Measurements from ENCODE around the gene GLT8D1.

The GLT8D1 gene

GRCh38 chr3:52671676-52672075 is 33.9 kb downstream of the GLT8D1 start:
- no peak for DNase-seq (ENCODE audit: low spot score)
- ChIA-PET CTCF (no interaction called here), POLR2A (ENCODE audit: low non-redundant PET) (no interaction called here)
- H3K27ac ChIP-seq: no peak overlapping the region
- TF ChIP-seq, protein P1, sequence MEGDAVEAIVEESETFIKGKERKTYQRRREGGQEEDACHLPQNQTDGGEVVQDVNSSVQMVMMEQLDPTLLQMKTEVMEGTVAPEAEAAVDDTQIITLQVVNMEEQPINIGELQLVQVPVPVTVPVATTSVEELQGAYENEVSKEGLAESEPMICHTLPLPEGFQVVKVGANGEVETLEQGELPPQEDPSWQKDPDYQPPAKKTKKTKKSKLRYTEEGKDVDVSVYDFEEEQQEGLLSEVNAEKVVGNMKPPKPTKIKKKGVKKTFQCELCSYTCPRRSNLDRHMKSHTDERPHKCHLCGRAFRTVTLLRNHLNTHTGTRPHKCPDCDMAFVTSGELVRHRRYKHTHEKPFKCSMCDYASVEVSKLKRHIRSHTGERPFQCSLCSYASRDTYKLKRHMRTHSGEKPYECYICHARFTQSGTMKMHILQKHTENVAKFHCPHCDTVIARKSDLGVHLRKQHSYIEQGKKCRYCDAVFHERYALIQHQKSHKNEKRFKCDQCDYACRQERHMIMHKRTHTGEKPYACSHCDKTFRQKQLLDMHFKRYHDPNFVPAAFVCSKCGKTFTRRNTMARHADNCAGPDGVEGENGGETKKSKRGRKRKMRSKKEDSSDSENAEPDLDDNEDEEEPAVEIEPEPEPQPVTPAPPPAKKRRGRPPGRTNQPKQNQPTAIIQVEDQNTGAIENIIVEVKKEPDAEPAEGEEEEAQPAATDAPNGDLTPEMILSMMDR (conservative IDR thresholded peaks at IDR 0.05; ENCODE audit: low read depth): no peak

GRCh38 chr3:52670621-52671521 is 34.7 kb downstream of the GLT8D1 start:
- CTCF ChIA-PET: no interaction called here
- TF ChIP-seq, protein P1 (conservative IDR thresholded peaks at IDR 0.05; ENCODE audit: low read depth): no peak
- POLR2A ChIA-PET (ENCODE audit: low non-redundant PET): no interaction called here
- H3K27ac ChIP-seq: peak overlapping the region; percentile 89
- peak; percentile 85 for DNase-seq (ENCODE audit: low spot score)

GRCh38 chr3:52663098-52663497 is 42.5 kb downstream of the GLT8D1 start:
- ChIA-PET POLR2A (ENCODE audit: low non-redundant PET) (no interaction called here), CTCF (no interaction called here)
- TF ChIP-seq, protein P1 (conservative IDR thresholded peaks at IDR 0.05; ENCODE audit: low read depth): no peak

DNA sequence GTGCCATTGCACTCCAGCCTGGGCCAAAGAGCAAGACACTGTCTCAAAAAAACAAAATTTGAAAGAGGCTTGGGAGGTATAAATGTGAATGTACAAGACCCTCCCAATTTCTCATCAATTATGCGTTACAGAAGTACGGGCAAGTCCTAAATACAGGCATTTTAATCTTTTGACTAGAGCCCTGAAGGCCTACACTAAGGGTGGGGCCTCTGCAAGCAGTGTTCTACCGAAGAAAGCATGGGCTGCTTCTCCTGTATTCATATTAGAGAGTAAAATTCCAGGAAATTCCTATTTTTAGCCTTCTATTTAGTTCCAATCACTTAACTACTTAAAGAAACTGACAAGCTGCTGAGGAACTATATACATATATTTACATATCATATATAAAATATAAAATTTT is 45.5 kb downstream of the GLT8D1 start:
- ChIA-PET POLR2A (ENCODE audit: low non-redundant PET) (no interaction called here), CTCF (no interaction called here)
- no peak overlapping the region for H3K27ac ChIP-seq
- no peak for DNase-seq (ENCODE audit: low spot score)
- TF ChIP-seq, protein P1 (conservative IDR thresholded peaks at IDR 0.05; ENCODE audit: low read depth): no peak

More at GRCh38 chr3:52663098-52663497, 42.5 kb downstream of the GLT8D1 start:
- H3K27ac ChIP-seq: no peak overlapping the region
- no peak for DNase-seq (ENCODE audit: low spot score)

DNA sequence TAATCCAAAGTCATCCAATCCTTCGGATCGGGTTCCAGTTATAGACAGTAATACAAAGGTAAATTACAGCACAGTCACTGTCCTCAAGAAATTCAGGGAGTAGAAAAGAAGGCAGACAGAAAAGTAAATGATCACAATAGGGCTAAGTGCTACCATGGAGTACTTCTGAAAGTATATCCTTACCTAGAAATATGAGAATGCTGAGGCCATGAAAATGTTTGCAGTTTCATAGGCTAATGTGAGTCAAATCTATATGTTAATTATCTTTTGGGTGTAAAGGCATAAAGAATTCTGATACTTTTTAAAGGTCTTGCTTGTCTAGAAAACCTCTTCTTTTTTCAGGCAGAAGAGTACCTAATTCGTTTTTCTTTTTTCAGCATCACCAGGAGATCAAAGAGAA is 49.7 kb downstream of the GLT8D1 start:
- DNase-seq (ENCODE audit: low spot score): no peak
- ChIA-PET POLR2A (ENCODE audit: low non-redundant PET) (no interaction called here), CTCF (interaction anchor here (0.7 kb wide), 1 partner anchor 708 kb away, joined by 4 read pairs; no protein-coding TSS in a partner anchor)
- no peak overlapping the region for H3K27ac ChIP-seq
- TF ChIP-seq, protein P1 (conservative IDR thresholded peaks at IDR 0.05; ENCODE audit: low read depth): no peak

GRCh38 chr3:52651592-52651991 is 54.0 kb downstream of the GLT8D1 start:
- ChIA-PET POLR2A (ENCODE audit: low non-redundant PET) (no interaction called here), CTCF (interaction anchor here (0.6 kb wide), 1 partner anchor 18 kb away, joined by 4 read pairs; no protein-coding TSS in a partner anchor)
- TF ChIP-seq, protein P1 (conservative IDR thresholded peaks at IDR 0.05; ENCODE audit: low read depth): no peak

More at GRCh38 chr3:52651592-52651991, 54.0 kb downstream of the GLT8D1 start:
- DNase-seq (ENCODE audit: low spot score): no peak
- no peak overlapping the region for H3K27ac ChIP-seq
